Stimulated activated CD8-positive, alpha-beta memory T cell treated with anti-CD3 and anti-CD28 coated beads, Interleukin-15, amount 100 ng/mL, for 48 hours (primary cell): ENCODE measurements around the gene AIFM3.
"Not testable (repeated sequence)": the region's sequence is repeated elsewhere in the genome, so short reads cannot be mapped to it uniquely, and the experiment has no call there.

ENCODE experiments used
- DNase-seq, 2 donors: peaks; one replicate each; pipeline ENCODE4 v3.0.0-alpha.2; 2020; ENCODE audit warnings: low read depth in 2 of 2

The AIFM3 gene

GRCh38 chr22:20966883-20967696 is at the start of gene AIFM3:
AIFM3 (plus strand) TSS chr22:20967255; CDS start chr22:20967945, 690 bp downstream.
- DNase-seq, result no peak

GRCh38 chr22:20918663-20919218 is 48.3 kb upstream of the AIFM3 start:
- DNase-seq, result no peak

GRCh38 chr22:20919718-20920117 is 47.3 kb upstream of the AIFM3 start:
- DNase-seq, result no peak

- no peak for DNase-seq
These were observed 46.2 kb upstream of the AIFM3 start for GRCh38 chr22:20920881-20921203.

- no peak for DNase-seq
These were observed 44.8 kb upstream of the AIFM3 start for GRCh38 chr22:20922141-20922751.

- no peak for DNase-seq
These were observed 40.8 kb upstream of the AIFM3 start for GRCh38 chr22:20926243-20926642.

- no peak for DNase-seq
These were observed 39.0 kb upstream of the AIFM3 start for GRCh38 chr22:20927940-20928572.

- no peak for DNase-seq
These were observed 38.5 kb upstream of the AIFM3 start for GRCh38 chr22:20928573-20928967.

GRCh38 chr22:20930004-20930403 is 37.1 kb upstream of the AIFM3 start:
- no peak for DNase-seq

- DNase-seq, result not testable (repeated sequence)
These were observed 36.6 kb upstream of the AIFM3 start for GRCh38 chr22:20930435-20930834.

- DNase-seq, result no peak
These were observed 35.9 kb upstream of the AIFM3 start for GRCh38 chr22:20931126-20931654.

GRCh38 chr22:20933910-20934309 is 33.1 kb upstream of the AIFM3 start:
- DNase-seq, result no peak

GRCh38 chr22:20935049-20935448 is 32.0 kb upstream of the AIFM3 start:
- DNase-seq, result not testable (repeated sequence)

- not testable (repeated sequence) for DNase-seq
These were observed 31.1 kb upstream of the AIFM3 start for GRCh38 chr22:20935780-20936539.

GRCh38 chr22:20937031-20937793 is 29.8 kb upstream of the AIFM3 start:
- DNase-seq, result no peak

GRCh38 chr22:20937794-20938671 is 29.0 kb upstream of the AIFM3 start:
- DNase-seq, result no peak

- not testable (repeated sequence) for DNase-seq
These were observed 27.4 kb upstream of the AIFM3 start for GRCh38 chr22:20939457-20940185.

GRCh38 chr22:20940186-20940651 is 26.8 kb upstream of the AIFM3 start:
- DNase-seq, result no peak

- DNase-seq, result no peak
These were observed 26.1 kb upstream of the AIFM3 start for GRCh38 chr22:20940904-20941385.
